Endodermal cell (in vitro differentiated cells): Measurements from ENCODE around the gene KNSTRN. TPM values are rescaled to one million over a fixed set of nuclear protein-coding genes. Genes with fewer than 3 reads are reported as not detected.

Source experiments
- DNase-seq: peaks from one replicate; pipeline ENCODE4 v3.0.0-alpha.2; 2017
- H3K27ac ChIP-seq: 2 replicates; pipeline ENCODE4 v1.5.1; 2013; ENCODE audit warnings: mild to moderate bottlenecking, low read depth, low read length, moderate library complexity
- H3K27me3 ChIP-seq: 2 replicates; pipeline ENCODE4 v1.6.1; 2013; ENCODE audit warnings: mild to moderate bottlenecking, low read length, moderate library complexity; ENCODE audit not compliant: insufficient read depth, control insufficient read depth, poor library complexity, severe bottlenecking
- H3K36me3 ChIP-seq: 2 replicates; pipeline ENCODE4 v1.7.0; 2013; ENCODE audit warnings: mild to moderate bottlenecking, low read length, moderate library complexity; ENCODE audit not compliant: control insufficient read depth, insufficient read depth
- H3K4me1 ChIP-seq: one replicate; pipeline ENCODE4 v1.7.0; 2013; ENCODE audit warnings: low read length; ENCODE audit not compliant: control insufficient read depth, insufficient read depth
- H3K4me3 ChIP-seq: 2 replicates; pipeline ENCODE4 v1.5.1; 2013; ENCODE audit warnings: mild to moderate bottlenecking, low read length, moderate library complexity
- H3K9ac ChIP-seq: 2 replicates; pipeline ENCODE4 v1.6.1; 2013; ENCODE audit warnings: mild to moderate bottlenecking, low read length, moderate library complexity; ENCODE audit not compliant: poor library complexity, severe bottlenecking; ENCODE audit errors: extremely low read depth
- H3K9me3 ChIP-seq: 2 replicates; pipeline ENCODE4 v1.6.1; 2013; ENCODE audit warnings: mild to moderate bottlenecking, low read length, moderate library complexity; ENCODE audit not compliant: control insufficient read depth
- H3K27ac Mint-ChIP-seq: 2 replicates; pipeline ENCODE4 v1.8.0; 2020; ENCODE audit warnings: mixed read lengths
- H3K27me3 Mint-ChIP-seq: 2 replicates; pipeline ENCODE4 v1.8.0; 2021; ENCODE audit warnings: mild to moderate bottlenecking, mixed read lengths; ENCODE audit not compliant: insufficient read depth
- H3K36me3 Mint-ChIP-seq: 2 replicates; pipeline ENCODE4 v1.8.0; 2020; ENCODE audit warnings: low read depth, mixed read lengths
- H3K4me1 Mint-ChIP-seq: 2 replicates; pipeline ENCODE4 v1.8.0; 2020; ENCODE audit warnings: mixed read lengths
- H3K4me3 Mint-ChIP-seq: 2 replicates; pipeline ENCODE4 v1.8.0; 2020; ENCODE audit warnings: mild to moderate bottlenecking, moderate library complexity, mixed read lengths
- H3K9me3 Mint-ChIP-seq: 2 replicates; pipeline ENCODE4 v1.8.0; 2020; ENCODE audit warnings: mild to moderate bottlenecking, mixed read lengths
- CTCF ChIP-seq: fragments of 200-600 bp; sonication (generic); conservative IDR thresholded peaks from 2 replicates; pipeline ENCODE4 v1.5.0; 2021; ENCODE audit warnings: antibody characterized with exemption, mild to moderate bottlenecking
- WGBS, 2 experiments: methylation state at CpG; one replicate each; pipeline versions ENCODE4 v1.1.5 to v1.1.7; 2013; ENCODE audit warnings: missing lambda C conversion rate in 2 of 2, mixed read lengths in 1 of 2; ENCODE audit not compliant: insufficient coverage in 1 of 2, insufficient read length in 1 of 2; 5-methylcytosine and 5-hydroxymethylcytosine counted together
- total RNA-seq, 2 donors: library from RNA; stranded (reverse); fragmentation: NEBNext Ultra II Directional in 1 of 2; extraction: Animal tissue kit (Norgen Biotek cat#: 25700) in 1 of 2; gene quantifications; 2 replicates in 1 of 2; 3 replicates in 1 of 2; pipeline ENCODE4 v1.2.1, GENCODE V29; 2021

Gene KNSTRN
- total RNA-seq, 2 donors from 2014 or later = 57.6 to 92.4 TPM

GRCh38 chr15:40413036-40413435 lies 30.5 kb downstream of the KNSTRN start:
- 92 to 95% methylated on average over 8 to 9 of the region's 9 CpGs for WGBS, 2 experiments
- Histone ChIP-seq H3K9me3 (no peaks in the 10 kb centered on the region), H3K4me3 (no peak overlapping the region), H3K27ac (no peak overlapping the region), H3K36me3 (peaks cover 77% of the 10 kb centered on the region), H3K27me3 (no peaks in the 10 kb centered on the region), H3K4me1 (no peaks in the 10 kb centered on the region), H3K9ac (no peak overlapping the region)
- TF ChIP-seq CTCF = no peak
- H3K36me3 Mint-ChIP-seq = peaks cover 72% of the 10 kb centered on the region
- H3K27ac Mint-ChIP-seq = no peak overlapping the region
- H3K27me3 Mint-ChIP-seq = no peaks in the 10 kb centered on the region
- no peak for DNase-seq
- H3K4me3 Mint-ChIP-seq = no peak overlapping the region
- no peaks in the 10 kb centered on the region for H3K4me1 Mint-ChIP-seq
- no peaks in the 10 kb centered on the region for H3K9me3 Mint-ChIP-seq

DNA sequence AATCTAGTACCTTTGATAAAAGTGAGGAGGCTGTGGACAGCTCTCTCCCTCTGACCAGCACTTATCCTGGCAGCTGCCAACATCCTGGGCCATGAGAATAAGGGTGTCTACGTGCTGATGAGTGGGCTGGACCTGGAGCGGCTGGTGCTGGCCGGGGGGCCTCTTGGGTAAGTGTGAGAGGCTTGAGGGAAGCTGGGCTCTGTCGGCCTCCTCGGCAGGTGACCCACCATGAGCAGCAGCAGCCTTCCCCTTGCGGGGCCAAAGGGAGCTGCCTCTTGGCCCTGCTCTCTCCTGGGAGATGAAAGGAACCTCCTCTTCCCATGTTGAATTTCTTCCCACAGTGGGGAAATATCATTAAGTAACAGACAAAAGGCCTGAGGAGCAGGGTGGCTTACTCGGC lies 32.3 kb downstream of the KNSTRN start:
- H3K27me3 Mint-ChIP-seq = no peaks in the 10 kb centered on the region
- H3K27ac Mint-ChIP-seq = no peak overlapping the region
- DNase-seq = no peak
- no peak overlapping the region for H3K9ac ChIP-seq
- no peaks in the 10 kb centered on the region for H3K4me1 ChIP-seq
- H3K36me3 Mint-ChIP-seq = peaks cover 74% of the 10 kb centered on the region
- H3K27me3 ChIP-seq = no peaks in the 10 kb centered on the region
- no peak overlapping the region for H3K4me3 Mint-ChIP-seq
- no peak overlapping the region for H3K27ac ChIP-seq
- H3K4me3 ChIP-seq = no peak overlapping the region
- H3K9me3 ChIP-seq = no peaks in the 10 kb centered on the region
- WGBS, 2 experiments = 90 to 96% methylated on average over 2 to 7 of the region's 7 CpGs
- no peaks in the 10 kb centered on the region for H3K9me3 Mint-ChIP-seq
- no peaks in the 10 kb centered on the region for H3K4me1 Mint-ChIP-seq
- H3K36me3 ChIP-seq = peaks cover 74% of the 10 kb centered on the region
- no peak for TF ChIP-seq CTCF

- Histone ChIP-seq H3K4me1 (no peaks in the 10 kb centered on the region), H3K36me3 (peaks cover 70% of the 10 kb centered on the region), H3K27ac (no peak overlapping the region), H3K4me3 (no peak overlapping the region), H3K27me3 (no peaks in the 10 kb centered on the region), H3K9me3 (no peaks in the 10 kb centered on the region), H3K9ac (no peak overlapping the region)
- Mint-ChIP-seq H3K4me1 (no peaks in the 10 kb centered on the region), H3K9me3 (no peaks in the 10 kb centered on the region), H3K36me3 (peaks cover 71% of the 10 kb centered on the region), H3K27me3 (no peaks in the 10 kb centered on the region), H3K27ac (no peak overlapping the region), H3K4me3 (no peak overlapping the region)
- no peak for DNase-seq
- 93 to 96% methylated on average over 4 to 10 of the region's 10 CpGs for WGBS, 2 experiments
- no peak for TF ChIP-seq CTCF
These were observed 32.7 kb downstream of the KNSTRN start for GRCh38 chr15:40415226-40415625.
